Measurements from ENCODE around the gene ACAA1. TPM values are rescaled to one million over a fixed set of nuclear protein-coding genes. Genes with fewer than 3 reads are reported as not detected.

The ACAA1 gene
- total RNA-seq, 1 experiment from 2014 or later: 44.3 TPM

- Histone ChIP-seq H2BK5ac (ENCODE audit: insufficient read length, low read length) (no peak overlapping the region), H3K4me2 (ENCODE audit: insufficient read depth, insufficient read length, low read length) (no peak overlapping the region), H3K56ac (ENCODE audit: insufficient read length, low read depth, low read length) (no peak overlapping the region), H4K20me1 (ENCODE audit: control insufficient read depth, insufficient read depth, insufficient read length) (no peaks in the 10 kb centered on the region), H2AK5ac (ENCODE audit: insufficient read length, low read length) (no peak overlapping the region), H3K18ac (ENCODE audit: insufficient read length, low read depth, low read length) (no peak overlapping the region), H2BK15ac (ENCODE audit: low read depth, low read length) (no peak overlapping the region), H2AFZ (ENCODE audit: low read length) (no peak overlapping the region), H3K27me3 (ENCODE audit: insufficient read depth, low read length) (no peaks in the 10 kb centered on the region), H4K91ac (ENCODE audit: insufficient read length, low read depth, low read length) (no peak overlapping the region), H3K4ac (ENCODE audit: low read depth, low read length) (no peak overlapping the region), H3K9me3 (ENCODE audit: control insufficient read depth, low read depth, low read length) (no peaks in the 10 kb centered on the region), H4K5ac (ENCODE audit: insufficient read length, low read depth, low read length) (no peak overlapping the region), H3K14ac (ENCODE audit: insufficient read depth, low read length) (no peak overlapping the region), H2BK12ac (ENCODE audit: insufficient read length, low read depth, low read length) (no peak overlapping the region), H3K23me2 (ENCODE audit: insufficient read length, low read depth, low read length, poor library complexity, severe bottlenecking) (no peaks in the 10 kb centered on the region), H3K27ac (ENCODE audit: insufficient read length, low read depth, low read length) (no peak overlapping the region), H2BK20ac (ENCODE audit: low read depth, low read length, poor library complexity, severe bottlenecking) (no peak overlapping the region), H3K9ac (ENCODE audit: extremely low read depth, insufficient read length, low read length) (no peak overlapping the region), H4K8ac (replicated peaks; ENCODE audit: insufficient read length, low read depth, low read length) (no peak overlapping the region), H3T11ph (ENCODE audit: low read length) (no peak overlapping the region), H3K23ac (ENCODE audit: insufficient read length, low read depth, low read length) (no peak overlapping the region), H3K4me1 (ENCODE audit: insufficient read depth, low read length) (no peaks in the 10 kb centered on the region), H3K79me1 (ENCODE audit: insufficient read depth, low read depth, low read length, poor library complexity, severe bottlenecking) (no peaks in the 10 kb centered on the region), H2BK120ac (ENCODE audit: low read depth, low read length, poor library complexity, severe bottlenecking) (no peak overlapping the region), H3K79me2 (ENCODE audit: insufficient read depth, low read length) (no peaks in the 10 kb centered on the region)
- H3K27me3 Mint-ChIP-seq (ENCODE audit: low read depth): peaks cover 2% of the 10 kb centered on the region; the same call in 1 of the 2 replicates
- H3K9me3 Mint-ChIP-seq: peaks cover 8 to 11% of the 10 kb centered on the region in 2 experiments; a peak in 4 of 5 replicates
- no peak for TF ChIP-seq CTCF (conservative IDR thresholded peaks at IDR 0.05)
- H3K4me1 Mint-ChIP-seq: no peaks in the 10 kb centered on the region
- no CpG with 5 or more reads among the region's 2 CpGs for WGBS (ENCODE audit: extremely low coverage, insufficient read length, low lambda C conversion rate)
- no peak overlapping the region for H3K4me3 Mint-ChIP-seq
- peaks cover 6 to 14% (median 12%) of the 10 kb centered on the region in 3 experiments; a peak in 6 of 7 replicates for H3K36me3 Mint-ChIP-seq (ENCODE audit: insufficient read depth in 1 of 3, low read depth in 3 of 3)
- no peak overlapping the region for H3K27ac Mint-ChIP-seq
- DNase-seq: no peak
These were observed 9.6 kb upstream of the ACAA1 start for GRCh38 chr3:38146504-38146903.
